T-helper 2 cell treated with Interferon-gamma antibody and Interleukin-4, amounts not matched to agents 100 ng/mL and 5 ng/mL, for 36 hours (primary cell): ENCODE data around the gene CCL27. TPM values are rescaled to one million over a fixed set of nuclear protein-coding genes. Genes with fewer than 3 reads are reported as not detected.

Experiments
- intact Hi-C: fragments of 100-400 bp; cut with micrococcal nuclease; formaldehyde crosslinking; loops from one replicate; pipeline ENCODE4 v1.15.1; 2023
- total RNA-seq: library from RNA; stranded (reverse); gene quantifications from 2 replicates; pipeline ENCODE4 v1.2.3, GENCODE V29; 2022

The CCL27 gene
- total RNA-seq, 1 donor from 2014 or later: 0.25 TPM

GRCh38 chr9:34652602-34653000, 9.9 kb downstream of the CCL27 start:
- intact Hi-C loops: no loop called here

- intact Hi-C loops: no loop called here
Observed at GRCh38 chr9:34651876-34652601, 10.4 kb downstream of the CCL27 start, which contains the start of gene IL11RA. Gene IL11RA (plus strand): TSS chr9:34652185. CDS start chr9:34655218, 3,033 bp downstream.

GRCh38 chr9:34651321-34651720, 11.1 kb downstream of the CCL27 start:
- intact Hi-C loops: no loop called here

GRCh38 chr9:34650816-34651215, 11.6 kb downstream of the CCL27 start:
- intact Hi-C loops: no loop called here

- intact Hi-C loops: no loop called here
Observed at GRCh38 chr9:34648673-34649072, 13.8 kb downstream of the CCL27 start.

- intact Hi-C loops: loop anchor here (2.0 kb wide), 1 partner anchor 53 kb away; no protein-coding TSS in a partner anchor
Observed at GRCh38 chr9:34647651-34648050, 14.8 kb downstream of the CCL27 start.

GRCh38 chr9:34647084-34647403, 15.4 kb downstream of the CCL27 start:
- intact Hi-C loops: loop anchor here (2.0 kb wide), 1 partner anchor 54 kb away; no protein-coding TSS in a partner anchor

GRCh38 chr9:34646211-34647083, 16.0 kb downstream of the CCL27 start, which contains the start of gene GALT:
Gene GALT (plus strand): TSS chr9:34646675. CDS start chr9:34646705, 30 bp downstream.
- intact Hi-C loops: loop anchor here (1.0 to 2.0 kb wide), 3 partner anchors 8 to 54 kb away; no protein-coding TSS in a partner anchor

GRCh38 chr9:34644766-34645314, 17.6 kb downstream of the CCL27 start:
- intact Hi-C loops: no loop called here

- intact Hi-C loops: no loop called here
Observed at GRCh38 chr9:34642679-34643078, 19.8 kb downstream of the CCL27 start.

GRCh38 chr9:34639322-34639721, 23.1 kb downstream of the CCL27 start:
- intact Hi-C loops: loop anchor here (5.0 kb wide), 2 partner anchors 182 to 262 kb away; partner anchors contain the start of genes DNAI1, FAM219A and MYORG

- intact Hi-C loops: loop anchor here (1.0 to 5.0 kb wide), 3 partner anchors 8 to 261 kb away; partner anchors contain the start of genes DNAI1, FAM219A, GALT and MYORG
Observed at GRCh38 chr9:34638138-34638445, 24.4 kb downstream of the CCL27 start.

- intact Hi-C loops: loop anchor here (1.0 to 5.0 kb wide), 4 partner anchors 9 to 260 kb away; partner anchors contain the start of genes DNAI1, FAM219A, GALT and MYORG
Observed at GRCh38 chr9:34637356-34638137, 24.9 kb downstream of the CCL27 start, which contains the start of gene SIGMAR1. Gene SIGMAR1 (minus strand): TSS chr9:34637787. CDS start chr9:34637697, 90 bp downstream.

- intact Hi-C loops: loop anchor here (1.0 to 5.0 kb wide), 3 partner anchors 28 to 260 kb away; partner anchors contain the start of genes DNAI1, FAM219A and MYORG
Observed at GRCh38 chr9:34636791-34637355, 25.6 kb downstream of the CCL27 start.

GRCh38 chr9:34635556-34635955, 26.9 kb downstream of the CCL27 start:
- intact Hi-C loops: loop anchor here (2.0 to 5.0 kb wide), 3 partner anchors 67 to 258 kb away; partner anchors contain the start of genes DNAI1, FAM219A and MYORG

- intact Hi-C loops: loop anchor here (1.0 to 5.0 kb wide), 4 partner anchors 22 to 257 kb away; partner anchors contain the start of genes DNAI1, FAM219A, MYORG and RPP25L
Observed at GRCh38 chr9:34634551-34635248, 27.8 kb downstream of the CCL27 start.

- intact Hi-C loops: loop anchor here (1.0 to 2.0 kb wide), 2 partner anchors 22 to 69 kb away; partner anchors contain the start of gene RPP25L
Observed at GRCh38 chr9:34633851-34634550, 28.5 kb downstream of the CCL27 start.

- intact Hi-C loops: no loop called here
Observed at GRCh38 chr9:34633166-34633565, 29.3 kb downstream of the CCL27 start.
